Natural killer cell (primary cell): ENCODE results near the gene VAT1. TPM values are rescaled to one million over a fixed set of nuclear protein-coding genes. Genes with fewer than 3 reads are reported as not detected.
A peak's percentile ranks its signal among the peaks of the same experiment; 100 is the strongest.

Experiments used
- ATAC-seq, 3 donors: fragments of 150-1000 bp in 2 of 3; fragments of 200-7000 bp in 1 of 3; cut with Tn5 transposase; 1 replicate in 1 of 3; 2 replicates in 2 of 3; pipeline ENCODE4 v1.10.0; 2021; ENCODE audit warnings: mild to moderate bottlenecking in 2 of 3, moderate library complexity in 2 of 3
- DNase-seq, 2 donors: peaks; one replicate each; pipeline versions ENCODE4 v3.0.0 to v3.0.0-alpha.2; 2013 to 2021; ENCODE audit warnings: mixed read lengths in 1 of 2
- H3K27ac ChIP-seq: one replicate; pipeline ENCODE4 v1.5.1; 2013; ENCODE audit warnings: mild to moderate bottlenecking, low read length
- H3K27me3 ChIP-seq: one replicate; pipeline ENCODE4 v1.6.1; 2013; ENCODE audit warnings: low read length; ENCODE audit not compliant: control insufficient read depth, insufficient read depth
- H3K36me3 ChIP-seq: one replicate; pipeline ENCODE4 v1.6.1; 2013; ENCODE audit warnings: low read length; ENCODE audit not compliant: control insufficient read depth, insufficient read depth
- H3K4me1 ChIP-seq: one replicate; pipeline ENCODE4 v1.6.1; 2013; ENCODE audit warnings: low read length; ENCODE audit not compliant: control insufficient read depth, insufficient read depth
- H3K4me3 ChIP-seq: one replicate; pipeline ENCODE4 v1.5.1; 2013; ENCODE audit warnings: low read length
- H3K9me3 ChIP-seq: one replicate; pipeline ENCODE4 v1.6.1; 2013; ENCODE audit warnings: low read length; ENCODE audit not compliant: control insufficient read depth, insufficient read depth
- H3K27ac Mint-ChIP-seq, 2 donors: one replicate each; pipeline ENCODE4 v1.8.0; 2022; ENCODE audit warnings: mild to moderate bottlenecking in 2 of 2, mixed read lengths in 2 of 2, moderate library complexity in 1 of 2
- H3K27me3 Mint-ChIP-seq, 2 donors: one replicate each; pipeline ENCODE4 v1.8.0; 2022; ENCODE audit warnings: low read depth in 2 of 2, mixed read lengths in 2 of 2
- H3K36me3 Mint-ChIP-seq: one replicate; pipeline ENCODE4 v1.8.0; 2022; ENCODE audit warnings: mixed read lengths
- H3K4me1 Mint-ChIP-seq, 2 donors: one replicate each; pipeline ENCODE4 v1.8.0; 2022; ENCODE audit warnings: mixed read lengths in 2 of 2
- H3K4me3 Mint-ChIP-seq: one replicate; pipeline ENCODE4 v1.8.0; 2022; ENCODE audit warnings: mild to moderate bottlenecking, moderate library complexity, mixed read lengths
- H3K9me3 Mint-ChIP-seq, 2 donors: one replicate each; pipeline ENCODE4 v1.8.0; 2022; ENCODE audit warnings: mixed read lengths in 2 of 2
- WGBS: methylation state at CpG from one replicate; pipeline ENCODE4 v1.1.7; 2013; ENCODE audit warnings: missing lambda C conversion rate; ENCODE audit not compliant: insufficient coverage; 5-methylcytosine and 5-hydroxymethylcytosine counted together
- intact Hi-C: fragments of 100-400 bp; cut with micrococcal nuclease; formaldehyde crosslinking; loops from one replicate; pipeline ENCODE4 v1.14.2; 2022
- total RNA-seq, 4 donors: library from RNA; stranded (reverse); fragments of 120-200 nt in 1 of 4; gene quantifications; one replicate each; pipeline versions ENCODE4 v1.2.3 to v1.2.4, GENCODE V29; 2013 to 2022
- TF ChIP-seq, protein P1 (sequence below): fragments of 200-600 bp; IDR thresholded peaks from one replicate; pipeline ENCODE4 v1.8.0; 2022; ENCODE audit warnings: antibody characterized with exemption

Gene VAT1
- total RNA-seq, 3 donors from 2014 or later (not counting 1 experiment from before 2014, with no cell fraction given), result 21.1 to 32.1 (median 31.9) TPM

DNA sequence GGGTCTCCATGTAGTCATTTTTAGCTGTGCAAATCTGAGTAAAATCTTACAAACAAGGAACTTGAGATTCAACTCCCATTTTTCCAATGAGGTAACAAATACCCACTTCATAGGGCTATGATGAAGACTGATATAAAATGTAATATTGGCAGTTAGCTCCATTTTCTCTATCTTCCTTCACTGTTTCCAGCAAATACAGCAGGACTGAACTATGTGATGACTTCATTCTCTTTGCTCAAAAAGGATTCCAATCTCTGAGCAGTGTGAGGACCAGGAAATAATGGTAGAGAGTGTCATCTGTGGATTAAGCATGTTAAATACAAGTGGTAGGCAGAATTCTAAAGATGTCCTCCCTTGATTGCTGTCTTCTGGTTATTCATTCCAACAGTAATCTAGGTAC lies 21.1 kb upstream of the VAT1 start:
- TF ChIP-seq, protein P1, sequence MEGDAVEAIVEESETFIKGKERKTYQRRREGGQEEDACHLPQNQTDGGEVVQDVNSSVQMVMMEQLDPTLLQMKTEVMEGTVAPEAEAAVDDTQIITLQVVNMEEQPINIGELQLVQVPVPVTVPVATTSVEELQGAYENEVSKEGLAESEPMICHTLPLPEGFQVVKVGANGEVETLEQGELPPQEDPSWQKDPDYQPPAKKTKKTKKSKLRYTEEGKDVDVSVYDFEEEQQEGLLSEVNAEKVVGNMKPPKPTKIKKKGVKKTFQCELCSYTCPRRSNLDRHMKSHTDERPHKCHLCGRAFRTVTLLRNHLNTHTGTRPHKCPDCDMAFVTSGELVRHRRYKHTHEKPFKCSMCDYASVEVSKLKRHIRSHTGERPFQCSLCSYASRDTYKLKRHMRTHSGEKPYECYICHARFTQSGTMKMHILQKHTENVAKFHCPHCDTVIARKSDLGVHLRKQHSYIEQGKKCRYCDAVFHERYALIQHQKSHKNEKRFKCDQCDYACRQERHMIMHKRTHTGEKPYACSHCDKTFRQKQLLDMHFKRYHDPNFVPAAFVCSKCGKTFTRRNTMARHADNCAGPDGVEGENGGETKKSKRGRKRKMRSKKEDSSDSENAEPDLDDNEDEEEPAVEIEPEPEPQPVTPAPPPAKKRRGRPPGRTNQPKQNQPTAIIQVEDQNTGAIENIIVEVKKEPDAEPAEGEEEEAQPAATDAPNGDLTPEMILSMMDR, result no peak
- H3K4me1 ChIP-seq, result no peaks in the 10 kb centered on the region
- H3K27me3 ChIP-seq, result no peaks in the 10 kb centered on the region
- Mint-ChIP-seq H3K9me3 (no peaks in the 10 kb centered on the region), H3K4me3 (no peak overlapping the region), H3K36me3 (no peaks in the 10 kb centered on the region), H3K4me1 (no peaks in the 10 kb centered on the region), H3K27me3 (no peaks in the 10 kb centered on the region), H3K27ac (peak overlapping the region in 1 of 2 donors; percentile 7)
- intact Hi-C loops, result no loop called here
- H3K27ac ChIP-seq, result no peak overlapping the region
- no peaks in the 10 kb centered on the region for H3K9me3 ChIP-seq
- DNase-seq (no peak), ATAC-seq (no peak)
- H3K4me3 ChIP-seq, result no peak overlapping the region
- H3K36me3 ChIP-seq, result no peaks in the 10 kb centered on the region

DNA sequence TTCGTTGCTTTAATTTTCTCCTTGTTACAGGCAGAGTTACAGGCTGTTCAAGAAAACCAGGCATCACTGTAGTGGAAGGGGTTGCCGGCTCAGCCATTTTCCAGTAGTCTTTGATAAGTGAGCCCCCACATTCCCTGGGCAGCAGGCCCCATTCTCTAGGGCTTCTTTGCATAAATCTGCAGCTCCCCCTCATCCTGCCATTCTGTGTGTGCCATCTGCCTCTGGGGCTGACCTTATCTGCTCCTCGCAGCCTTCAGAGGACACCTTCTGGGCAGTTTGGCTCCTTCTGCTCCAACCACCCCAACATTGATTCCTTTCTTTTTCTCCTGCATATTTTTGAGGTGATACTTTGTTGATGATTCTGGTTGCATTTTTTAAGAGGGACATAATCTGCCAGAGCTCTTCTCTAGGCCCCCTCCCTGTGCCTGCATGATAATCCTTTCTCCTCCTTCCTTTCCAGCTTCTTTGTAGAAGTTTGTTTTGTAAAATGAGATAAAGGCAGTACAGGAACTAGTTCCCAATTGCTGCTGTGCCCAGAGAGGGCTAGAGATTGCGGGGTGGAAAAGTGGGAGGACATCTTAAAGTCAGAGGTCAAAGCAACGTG lies 19.9 kb upstream of the VAT1 start:
- Mint-ChIP-seq H3K27me3 (no peaks in the 10 kb centered on the region), H3K27ac (peak overlapping the region in 1 of 2 donors; percentile 5), H3K4me3 (no peak overlapping the region), H3K4me1 (no peaks in the 10 kb centered on the region), H3K36me3 (no peaks in the 10 kb centered on the region), H3K9me3 (no peaks in the 10 kb centered on the region)
- no peak overlapping the region for H3K27ac ChIP-seq
- no peaks in the 10 kb centered on the region for H3K4me1 ChIP-seq
- intact Hi-C loops, result no loop called here
- WGBS, result 94% methylated on average over 5 of the region's 5 CpGs
- TF ChIP-seq, protein P1, result no peak
- H3K36me3 ChIP-seq, result no peaks in the 10 kb centered on the region
- DNase-seq (no peak), ATAC-seq (no peak)
- H3K4me3 ChIP-seq, result no peak overlapping the region
- no peaks in the 10 kb centered on the region for H3K9me3 ChIP-seq
- H3K27me3 ChIP-seq, result no peaks in the 10 kb centered on the region

DNA sequence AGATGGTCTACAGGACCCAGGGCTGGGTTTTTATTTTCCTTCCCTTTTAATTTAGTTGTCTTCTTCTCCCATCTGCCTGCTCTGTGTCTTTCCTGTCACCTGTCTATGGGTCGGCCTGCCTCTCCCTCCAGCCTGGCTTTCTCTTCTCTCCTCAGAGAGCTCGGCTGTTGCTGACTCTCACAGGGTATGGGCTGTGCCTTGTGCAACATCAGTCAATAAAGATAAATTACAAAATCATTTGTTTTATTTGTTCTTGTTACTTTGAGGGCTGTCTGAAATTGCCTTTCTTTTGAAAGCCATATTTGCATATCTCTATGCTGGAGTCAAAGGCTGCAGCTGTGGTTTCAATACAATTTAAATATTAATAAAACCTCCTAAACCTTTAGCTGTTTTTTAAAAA lies 18.5 kb upstream of the VAT1 start:
- Mint-ChIP-seq H3K27me3 (no peaks in the 10 kb centered on the region), H3K27ac (no peak overlapping the region), H3K36me3 (no peaks in the 10 kb centered on the region), H3K9me3 (no peaks in the 10 kb centered on the region), H3K4me1 (no peaks in the 10 kb centered on the region), H3K4me3 (no peak overlapping the region)
- Histone ChIP-seq H3K27me3 (no peaks in the 10 kb centered on the region), H3K4me1 (no peaks in the 10 kb centered on the region), H3K9me3 (no peaks in the 10 kb centered on the region), H3K27ac (no peak overlapping the region), H3K4me3 (no peak overlapping the region), H3K36me3 (no peaks in the 10 kb centered on the region)
- 92% methylated on average over 2 of the region's 2 CpGs for WGBS
- TF ChIP-seq, protein P1, result no peak
- ATAC-seq, result no peak
- DNase-seq, result no peak
- intact Hi-C loops, result no loop called here

DNA sequence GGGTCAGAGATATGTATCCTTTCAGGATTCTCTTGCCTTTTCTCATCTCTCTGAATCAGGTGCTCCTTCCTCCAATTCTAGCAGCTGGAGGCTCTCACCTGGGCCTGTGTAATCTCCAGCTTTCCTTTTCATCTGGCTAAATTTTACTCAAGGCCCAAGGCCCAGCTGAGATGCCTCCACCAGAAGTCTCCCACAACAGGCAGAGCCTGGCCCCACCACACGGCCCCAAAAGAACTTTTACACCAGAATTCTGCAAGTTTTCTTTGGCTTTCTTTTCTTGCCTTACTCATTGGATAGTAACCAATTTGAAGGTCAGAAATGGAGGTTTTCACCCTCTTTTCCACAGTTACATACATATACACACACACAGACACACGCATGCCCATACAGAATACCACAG lies 17.5 kb upstream of the VAT1 start:
- no peak overlapping the region for H3K4me3 Mint-ChIP-seq
- intact Hi-C loops, result no loop called here
- Histone ChIP-seq H3K4me3 (no peak overlapping the region), H3K9me3 (no peaks in the 10 kb centered on the region), H3K27me3 (no peaks in the 10 kb centered on the region), H3K4me1 (no peaks in the 10 kb centered on the region), H3K36me3 (no peaks in the 10 kb centered on the region), H3K27ac (no peak overlapping the region)
- no peak overlapping the region for H3K27ac Mint-ChIP-seq
- no peaks in the 10 kb centered on the region for H3K4me1 Mint-ChIP-seq
- H3K9me3 Mint-ChIP-seq, result no peaks in the 10 kb centered on the region
- WGBS, result 95% methylated on average over 2 of the region's 2 CpGs
- H3K27me3 Mint-ChIP-seq, result no peaks in the 10 kb centered on the region
- ATAC-seq (no peak), DNase-seq (no peak)
- no peaks in the 10 kb centered on the region for H3K36me3 Mint-ChIP-seq
- TF ChIP-seq, protein P1, result no peak
